Suprapubic skin (tissue), 3 donors: Measurements from ENCODE around the gene SFXN5.

ENCODE experiments used
- POLR2A ChIP-seq, 2 donors: fragments of 450-650 bp; IDR thresholded peaks; one replicate each; pipeline ENCODE4 v1.6.1; 2017; ENCODE audit warnings: antibody characterized with exemption in 2 of 2, mild to moderate bottlenecking in 2 of 2, moderate library complexity in 2 of 2
- TF ChIP-seq, protein P1 (sequence below), 2 donors: fragments of 200-600 bp in 1 of 2; fragments of 450-650 bp in 1 of 2; sonication (generic) in 1 of 2; IDR thresholded peaks; one replicate each; pipeline ENCODE4 v1.5.1; 2016 to 2019; ENCODE audit warnings: antibody characterized with exemption in 2 of 2, mild to moderate bottlenecking in 1 of 2, moderate library complexity in 1 of 2

DNA sequence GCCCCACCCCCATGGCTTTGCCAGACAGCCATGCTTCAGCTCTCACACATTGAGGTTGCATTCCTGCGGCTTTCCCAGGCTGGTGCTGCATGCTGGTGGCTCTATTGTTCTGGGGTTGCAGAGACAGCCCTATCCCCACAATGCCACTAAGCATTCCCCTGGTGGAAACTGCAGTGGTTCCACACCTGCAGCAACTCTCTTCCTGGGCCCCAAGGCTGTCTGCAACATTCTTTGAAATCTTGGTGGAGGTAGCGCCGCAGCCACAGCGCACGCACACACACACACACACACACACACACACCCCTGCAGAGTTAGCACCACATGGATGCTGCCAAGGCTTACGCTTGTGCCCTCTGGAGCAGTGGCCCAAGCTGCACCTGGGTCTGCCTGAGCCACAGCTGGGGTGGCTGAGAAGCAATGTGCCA is 21.4 kb downstream of the SFXN5 start:
- TF ChIP-seq, protein P1, sequence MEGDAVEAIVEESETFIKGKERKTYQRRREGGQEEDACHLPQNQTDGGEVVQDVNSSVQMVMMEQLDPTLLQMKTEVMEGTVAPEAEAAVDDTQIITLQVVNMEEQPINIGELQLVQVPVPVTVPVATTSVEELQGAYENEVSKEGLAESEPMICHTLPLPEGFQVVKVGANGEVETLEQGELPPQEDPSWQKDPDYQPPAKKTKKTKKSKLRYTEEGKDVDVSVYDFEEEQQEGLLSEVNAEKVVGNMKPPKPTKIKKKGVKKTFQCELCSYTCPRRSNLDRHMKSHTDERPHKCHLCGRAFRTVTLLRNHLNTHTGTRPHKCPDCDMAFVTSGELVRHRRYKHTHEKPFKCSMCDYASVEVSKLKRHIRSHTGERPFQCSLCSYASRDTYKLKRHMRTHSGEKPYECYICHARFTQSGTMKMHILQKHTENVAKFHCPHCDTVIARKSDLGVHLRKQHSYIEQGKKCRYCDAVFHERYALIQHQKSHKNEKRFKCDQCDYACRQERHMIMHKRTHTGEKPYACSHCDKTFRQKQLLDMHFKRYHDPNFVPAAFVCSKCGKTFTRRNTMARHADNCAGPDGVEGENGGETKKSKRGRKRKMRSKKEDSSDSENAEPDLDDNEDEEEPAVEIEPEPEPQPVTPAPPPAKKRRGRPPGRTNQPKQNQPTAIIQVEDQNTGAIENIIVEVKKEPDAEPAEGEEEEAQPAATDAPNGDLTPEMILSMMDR (IDR thresholded peaks at IDR 0.05): no peak
- no peak for TF ChIP-seq POLR2A (IDR thresholded peaks at IDR 0.05)
